Measurements from ENCODE around the gene APLP2. TPM values are rescaled to one million over a fixed set of nuclear protein-coding genes. Genes with fewer than 3 reads are reported as not detected.
A peak's percentile ranks its signal among the peaks of the same experiment; 100 is the strongest.
"Not testable (repeated sequence)": the region's sequence is repeated elsewhere in the genome, so short reads cannot be mapped to it uniquely, and the experiment has no call there.

Gene APLP2
- 106 TPM for total RNA-seq

DNA sequence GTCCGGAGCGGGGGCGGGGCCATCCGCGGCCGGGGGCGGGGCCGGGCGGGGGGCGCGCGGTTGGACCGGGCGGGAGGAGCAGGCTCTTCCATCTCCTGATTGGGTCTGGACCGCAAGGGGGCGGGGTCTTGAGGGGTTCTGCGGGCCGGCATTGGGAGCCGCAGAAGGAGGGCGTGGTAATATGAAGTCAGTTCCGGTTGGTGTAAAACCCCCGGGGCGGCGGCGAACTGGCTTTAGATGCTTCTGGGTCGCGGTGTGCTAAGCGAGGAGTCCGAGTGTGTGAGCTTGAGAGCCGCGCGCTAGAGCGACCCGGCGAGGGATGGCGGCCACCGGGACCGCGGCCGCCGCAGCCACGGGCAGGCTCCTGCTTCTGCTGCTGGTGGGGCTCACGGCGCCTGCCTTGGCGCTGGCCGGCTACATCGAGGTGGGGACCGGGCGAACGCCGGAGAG lies at the start of gene APLP2:
APLP2 (plus strand) TSS at position 236 of the 450 bp plus-strand sequence; CDS start at position 320, 84 bp downstream.
- no peaks in the 10 kb centered on the region for H3K36me3 ChIP-seq (ENCODE audit: control insufficient read depth in 3 of 3, insufficient read depth in 3 of 3, low read length in 3 of 3)
- peaks cover 13 to 22% (median 14%) of the 10 kb centered on the region in 3 donors for H3K4me1 ChIP-seq (ENCODE audit: control insufficient read depth in 3 of 3, insufficient read depth in 3 of 3, low read length in 3 of 3)
- H3K9me3 ChIP-seq (ENCODE audit: control insufficient read depth in 3 of 3, low read length in 3 of 3), result no peaks in the 10 kb centered on the region
- H3K27ac ChIP-seq (ENCODE audit: low read depth, low read length), result peak within 1 kb of the TSS; percentile 87
- peak within 1 kb of the TSS; percentile 82 to 88 (median 86) for H3K4me3 ChIP-seq (ENCODE audit: low read length in 3 of 3)
- H3K27me3 ChIP-seq (ENCODE audit: control insufficient read depth in 3 of 3, insufficient read depth in 3 of 3, low read length in 3 of 3), result no peaks in the 10 kb centered on the region
- H3K9ac ChIP-seq (ENCODE audit: low read depth in 1 of 3, low read length in 3 of 3), result peak within 1 kb of the TSS; percentile 83 to 94 (median 90)

DNA sequence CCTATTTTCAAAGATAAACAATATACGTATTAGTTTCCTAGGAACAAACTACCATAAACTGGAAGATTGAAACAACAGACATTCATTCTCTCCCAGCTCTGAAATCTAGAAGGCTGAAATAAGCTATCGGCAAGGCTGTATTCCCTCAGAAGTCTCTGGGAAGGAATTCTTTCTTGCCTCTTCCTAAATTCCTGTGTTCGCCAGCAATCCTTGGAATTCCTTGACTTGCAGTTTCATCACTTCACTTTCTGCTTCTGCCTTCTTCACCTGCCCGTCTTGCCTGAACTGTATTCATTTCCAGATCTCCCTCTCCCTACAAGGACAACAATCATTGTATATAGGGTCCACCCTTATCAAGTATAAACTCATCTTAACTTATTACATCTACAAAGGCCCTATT lies 49.4 kb upstream of the APLP2 start:
- Histone ChIP-seq H3K27me3 (ENCODE audit: control insufficient read depth in 3 of 3, insufficient read depth in 3 of 3, low read length in 3 of 3) (no peaks in the 10 kb centered on the region), H3K9me3 (ENCODE audit: control insufficient read depth in 3 of 3, low read length in 3 of 3) (no peaks in the 10 kb centered on the region), H3K4me1 (ENCODE audit: control insufficient read depth in 3 of 3, insufficient read depth in 3 of 3, low read length in 3 of 3) (no peaks in the 10 kb centered on the region), H3K4me3 (ENCODE audit: low read length in 3 of 3) (no peak overlapping the region), H3K36me3 (ENCODE audit: control insufficient read depth in 3 of 3, insufficient read depth in 3 of 3, low read length in 3 of 3) (no peaks in the 10 kb centered on the region), H3K27ac (ENCODE audit: low read depth, low read length) (no peak overlapping the region), H3K9ac (ENCODE audit: low read depth in 1 of 3, low read length in 3 of 3) (no peak overlapping the region)

DNA sequence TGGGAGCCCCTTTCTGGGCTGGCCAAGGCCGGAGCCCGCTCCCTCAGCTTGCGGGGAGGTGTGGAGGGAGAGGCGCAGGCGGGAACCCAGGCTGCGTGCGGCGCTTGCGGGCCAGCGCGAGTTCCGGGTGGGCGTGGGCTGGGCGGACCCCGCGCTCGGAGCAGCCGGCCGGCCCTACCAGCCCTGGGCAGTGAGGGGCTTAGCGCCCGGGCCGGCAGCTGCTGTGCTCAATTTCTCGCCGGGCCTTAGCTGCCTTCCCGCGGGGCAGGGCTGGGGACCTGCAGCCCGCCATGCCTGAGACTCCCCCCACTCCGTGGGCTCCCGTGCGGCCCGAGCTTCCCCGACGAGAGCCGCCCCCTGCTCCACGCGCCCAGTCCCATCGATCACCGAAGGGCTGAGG lies 48.1 kb upstream of the APLP2 start:
- not testable (repeated sequence) for H3K27me3 ChIP-seq (ENCODE audit: control insufficient read depth in 3 of 3, insufficient read depth in 3 of 3, low read length in 3 of 3); H3K27ac ChIP-seq (ENCODE audit: low read depth, low read length); H3K9me3 ChIP-seq (ENCODE audit: control insufficient read depth in 3 of 3, low read length in 3 of 3); H3K4me3 ChIP-seq (ENCODE audit: low read length in 3 of 3); H3K36me3 ChIP-seq (ENCODE audit: control insufficient read depth in 3 of 3, insufficient read depth in 3 of 3, low read length in 3 of 3); H3K9ac ChIP-seq (ENCODE audit: low read depth in 1 of 3, low read length in 3 of 3); H3K4me1 ChIP-seq (ENCODE audit: control insufficient read depth in 3 of 3, insufficient read depth in 3 of 3, low read length in 3 of 3)

DNA sequence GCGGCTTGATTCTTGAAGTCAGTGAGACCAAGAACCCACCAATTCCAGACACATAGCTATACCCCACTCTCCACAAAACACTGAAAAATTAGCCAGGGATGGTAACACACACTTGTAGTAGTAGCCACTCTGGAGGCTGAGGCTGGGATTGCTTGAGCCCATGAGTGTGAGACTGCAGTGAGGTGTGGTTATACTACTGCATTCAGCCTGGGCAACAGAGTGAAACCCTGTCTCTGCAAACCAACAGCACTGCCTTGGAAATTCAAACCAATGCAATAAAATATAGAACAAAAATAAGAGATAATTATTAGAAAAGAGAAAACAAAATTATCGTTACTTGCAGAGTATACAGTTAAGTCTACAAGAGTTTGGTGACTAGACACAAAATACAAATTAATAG lies 46.9 kb upstream of the APLP2 start:
- H3K4me3 ChIP-seq (ENCODE audit: low read length in 3 of 3), result no peak overlapping the region
- no peaks in the 10 kb centered on the region for H3K36me3 ChIP-seq (ENCODE audit: control insufficient read depth in 3 of 3, insufficient read depth in 3 of 3, low read length in 3 of 3)
- H3K27ac ChIP-seq (ENCODE audit: low read depth, low read length), result no peak overlapping the region
- H3K4me1 ChIP-seq (ENCODE audit: control insufficient read depth in 3 of 3, insufficient read depth in 3 of 3, low read length in 3 of 3), result no peaks in the 10 kb centered on the region
- no peaks in the 10 kb centered on the region for H3K27me3 ChIP-seq (ENCODE audit: control insufficient read depth in 3 of 3, insufficient read depth in 3 of 3, low read length in 3 of 3)
- no peaks in the 10 kb centered on the region for H3K9me3 ChIP-seq (ENCODE audit: control insufficient read depth in 3 of 3, low read length in 3 of 3)
- no peak overlapping the region for H3K9ac ChIP-seq (ENCODE audit: low read depth in 1 of 3, low read length in 3 of 3)

DNA sequence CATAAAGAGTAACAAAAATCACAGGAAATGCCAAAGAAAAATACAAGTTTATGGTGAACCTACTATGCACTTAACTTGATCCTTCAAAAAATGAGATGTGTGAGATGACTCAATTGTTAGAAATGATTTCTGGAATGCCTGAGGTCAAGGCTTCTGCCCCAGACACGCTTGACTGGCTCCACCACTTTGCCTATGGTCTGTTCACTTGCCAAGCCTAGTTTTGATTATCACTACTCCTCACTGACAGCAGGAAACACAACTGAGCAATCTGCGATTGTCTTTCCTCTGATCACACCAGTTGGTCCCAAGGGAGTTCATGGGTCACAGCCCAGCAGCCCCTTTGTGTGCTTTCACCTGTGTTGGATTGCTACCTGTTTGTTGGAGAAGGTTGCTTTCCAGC lies 46.5 kb upstream of the APLP2 start:
- Histone ChIP-seq H3K9ac (ENCODE audit: low read depth in 1 of 3, low read length in 3 of 3) (no peak overlapping the region), H3K27ac (ENCODE audit: low read depth, low read length) (no peak overlapping the region), H3K27me3 (ENCODE audit: control insufficient read depth in 3 of 3, insufficient read depth in 3 of 3, low read length in 3 of 3) (no peaks in the 10 kb centered on the region), H3K9me3 (ENCODE audit: control insufficient read depth in 3 of 3, low read length in 3 of 3) (no peaks in the 10 kb centered on the region), H3K4me1 (ENCODE audit: control insufficient read depth in 3 of 3, insufficient read depth in 3 of 3, low read length in 3 of 3) (no peaks in the 10 kb centered on the region), H3K4me3 (ENCODE audit: low read length in 3 of 3) (no peak overlapping the region), H3K36me3 (ENCODE audit: control insufficient read depth in 3 of 3, insufficient read depth in 3 of 3, low read length in 3 of 3) (no peaks in the 10 kb centered on the region)

DNA sequence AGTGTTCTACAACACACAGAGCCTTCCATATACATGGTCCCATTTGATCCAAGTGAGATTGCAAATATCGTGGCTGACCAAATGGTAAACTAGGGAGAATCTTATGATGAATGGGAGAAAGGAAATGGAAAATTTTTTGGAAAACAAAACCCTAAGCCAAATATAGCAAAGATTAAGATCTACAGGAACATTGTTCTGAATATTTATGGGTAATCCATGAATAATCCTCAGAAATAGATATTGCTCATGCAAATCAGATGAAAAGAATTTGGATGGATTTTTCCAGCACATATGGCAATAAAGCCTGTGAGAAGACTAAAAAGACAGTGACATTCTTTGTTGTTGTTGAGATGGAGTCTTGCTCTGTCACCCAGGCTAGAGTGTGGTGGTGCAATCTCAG lies 45.3 kb upstream of the APLP2 start:
- H3K9ac ChIP-seq (ENCODE audit: low read depth in 1 of 3, low read length in 3 of 3), result no peak overlapping the region
- H3K27me3 ChIP-seq (ENCODE audit: control insufficient read depth in 3 of 3, insufficient read depth in 3 of 3, low read length in 3 of 3), result no peaks in the 10 kb centered on the region
- H3K36me3 ChIP-seq (ENCODE audit: control insufficient read depth in 3 of 3, insufficient read depth in 3 of 3, low read length in 3 of 3), result no peaks in the 10 kb centered on the region
- no peaks in the 10 kb centered on the region for H3K4me1 ChIP-seq (ENCODE audit: control insufficient read depth in 3 of 3, insufficient read depth in 3 of 3, low read length in 3 of 3)
- no peaks in the 10 kb centered on the region for H3K9me3 ChIP-seq (ENCODE audit: control insufficient read depth in 3 of 3, low read length in 3 of 3)
- no peak overlapping the region for H3K4me3 ChIP-seq (ENCODE audit: low read length in 3 of 3)
- H3K27ac ChIP-seq (ENCODE audit: low read depth, low read length), result no peak overlapping the region

DNA sequence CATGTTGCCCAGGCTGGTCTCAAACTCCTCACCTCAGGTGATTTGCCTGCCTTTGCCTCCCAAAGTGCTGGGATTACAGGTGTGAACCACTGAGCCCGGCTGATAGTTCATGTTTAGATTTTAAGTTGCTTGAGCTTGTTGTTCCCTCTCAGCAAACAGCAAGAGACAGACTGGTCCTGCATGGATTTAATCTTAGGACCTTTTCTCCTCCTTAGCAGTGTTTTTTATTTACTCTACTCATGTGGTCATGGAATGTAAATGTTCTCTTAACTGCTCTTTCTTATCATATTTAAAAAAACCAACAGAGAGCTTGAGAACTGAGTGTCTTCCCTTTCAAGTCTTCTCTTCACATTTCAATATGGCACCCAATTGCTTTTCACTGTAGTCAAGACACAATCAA lies 44.3 kb upstream of the APLP2 start:
- Histone ChIP-seq H3K9me3 (ENCODE audit: control insufficient read depth in 3 of 3, low read length in 3 of 3) (no peaks in the 10 kb centered on the region), H3K27ac (ENCODE audit: low read depth, low read length) (no peak overlapping the region), H3K9ac (ENCODE audit: low read depth in 1 of 3, low read length in 3 of 3) (no peak overlapping the region), H3K36me3 (ENCODE audit: control insufficient read depth in 3 of 3, insufficient read depth in 3 of 3, low read length in 3 of 3) (no peaks in the 10 kb centered on the region), H3K4me3 (ENCODE audit: low read length in 3 of 3) (no peak overlapping the region), H3K4me1 (ENCODE audit: control insufficient read depth in 3 of 3, insufficient read depth in 3 of 3, low read length in 3 of 3) (no peaks in the 10 kb centered on the region), H3K27me3 (ENCODE audit: control insufficient read depth in 3 of 3, insufficient read depth in 3 of 3, low read length in 3 of 3) (no peaks in the 10 kb centered on the region)

DNA sequence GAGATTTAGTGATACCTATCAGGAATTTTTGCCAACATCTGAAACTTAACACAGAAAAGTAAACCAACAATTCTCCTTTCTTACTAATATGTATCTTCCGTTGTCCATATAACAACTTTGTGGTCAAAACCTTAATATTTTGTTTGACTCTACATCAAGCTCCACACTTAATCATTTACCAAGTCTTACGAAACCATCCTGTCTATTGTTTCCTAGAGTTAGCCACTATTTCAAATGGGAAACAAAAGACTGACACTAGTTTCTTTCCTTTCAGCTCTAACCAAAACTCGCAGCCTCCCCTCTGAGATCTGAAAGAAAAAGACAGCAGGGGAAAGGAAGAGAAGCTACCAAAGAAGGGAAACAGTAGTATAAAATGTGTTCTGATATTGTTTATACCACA lies 40.6 kb upstream of the APLP2 start:
- Histone ChIP-seq H3K9me3 (ENCODE audit: control insufficient read depth in 3 of 3, low read length in 3 of 3) (no peaks in the 10 kb centered on the region), H3K4me3 (ENCODE audit: low read length in 3 of 3) (no peak overlapping the region), H3K36me3 (ENCODE audit: control insufficient read depth in 3 of 3, insufficient read depth in 3 of 3, low read length in 3 of 3) (no peaks in the 10 kb centered on the region), H3K9ac (ENCODE audit: low read depth in 1 of 3, low read length in 3 of 3) (no peak overlapping the region), H3K27me3 (ENCODE audit: control insufficient read depth in 3 of 3, insufficient read depth in 3 of 3, low read length in 3 of 3) (no peaks in the 10 kb centered on the region), H3K4me1 (ENCODE audit: control insufficient read depth in 3 of 3, insufficient read depth in 3 of 3, low read length in 3 of 3) (no peaks in the 10 kb centered on the region), H3K27ac (ENCODE audit: low read depth, low read length) (no peak overlapping the region)

DNA sequence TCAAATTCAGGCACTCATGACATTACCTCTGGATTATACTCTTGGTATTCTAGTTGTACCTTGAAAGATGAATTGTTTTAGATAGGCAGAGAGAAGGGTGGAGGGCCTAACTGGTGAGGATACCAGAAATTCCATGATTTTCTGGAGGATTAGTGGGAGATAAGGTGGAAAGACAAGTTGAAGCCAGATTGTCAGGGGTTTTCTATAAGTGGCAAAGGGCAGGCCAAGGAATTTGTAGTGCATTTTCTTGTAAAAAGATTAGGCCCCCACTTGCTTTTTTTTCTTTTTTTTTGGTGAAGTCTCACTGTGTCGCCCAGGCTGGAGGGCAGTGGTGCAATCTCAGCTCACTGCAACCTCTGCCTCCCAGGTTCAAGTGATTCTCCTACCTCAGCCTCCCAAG lies 38.6 kb upstream of the APLP2 start:
- H3K27me3 ChIP-seq (ENCODE audit: control insufficient read depth in 3 of 3, insufficient read depth in 3 of 3, low read length in 3 of 3), result no peaks in the 10 kb centered on the region
- no peak overlapping the region for H3K9ac ChIP-seq (ENCODE audit: low read depth in 1 of 3, low read length in 3 of 3)
- no peaks in the 10 kb centered on the region for H3K4me1 ChIP-seq (ENCODE audit: control insufficient read depth in 3 of 3, insufficient read depth in 3 of 3, low read length in 3 of 3)
- no peak overlapping the region for H3K27ac ChIP-seq (ENCODE audit: low read depth, low read length)
- H3K9me3 ChIP-seq (ENCODE audit: control insufficient read depth in 3 of 3, low read length in 3 of 3), result no peaks in the 10 kb centered on the region
- H3K36me3 ChIP-seq (ENCODE audit: control insufficient read depth in 3 of 3, insufficient read depth in 3 of 3, low read length in 3 of 3), result no peaks in the 10 kb centered on the region
- no peak overlapping the region for H3K4me3 ChIP-seq (ENCODE audit: low read length in 3 of 3)

DNA sequence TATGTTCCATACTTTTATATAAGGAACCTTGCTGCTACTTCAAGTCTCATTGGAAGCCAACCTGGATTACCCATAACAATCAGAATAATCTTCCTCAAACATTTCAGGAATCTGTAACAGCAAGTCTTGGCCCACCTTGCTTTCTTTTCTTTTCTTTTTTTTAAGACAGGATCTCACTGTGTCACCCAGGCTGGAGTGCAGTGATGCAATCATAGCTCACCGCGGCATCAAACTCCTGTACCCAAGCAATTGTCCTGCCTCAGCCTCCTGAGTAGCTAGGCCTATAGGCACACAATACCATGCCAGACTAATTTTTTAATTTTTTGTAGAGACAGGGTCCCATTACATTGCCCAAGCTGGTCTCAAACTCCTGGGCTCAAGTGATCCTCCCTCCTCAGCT lies 37.7 kb upstream of the APLP2 start:
- Histone ChIP-seq H3K4me3 (ENCODE audit: low read length in 3 of 3) (no peak overlapping the region), H3K4me1 (ENCODE audit: control insufficient read depth in 3 of 3, insufficient read depth in 3 of 3, low read length in 3 of 3) (no peaks in the 10 kb centered on the region), H3K9ac (ENCODE audit: low read depth in 1 of 3, low read length in 3 of 3) (no peak overlapping the region), H3K36me3 (ENCODE audit: control insufficient read depth in 3 of 3, insufficient read depth in 3 of 3, low read length in 3 of 3) (no peaks in the 10 kb centered on the region), H3K9me3 (ENCODE audit: control insufficient read depth in 3 of 3, low read length in 3 of 3) (no peaks in the 10 kb centered on the region), H3K27ac (ENCODE audit: low read depth, low read length) (no peak overlapping the region), H3K27me3 (ENCODE audit: control insufficient read depth in 3 of 3, insufficient read depth in 3 of 3, low read length in 3 of 3) (no peaks in the 10 kb centered on the region)

DNA sequence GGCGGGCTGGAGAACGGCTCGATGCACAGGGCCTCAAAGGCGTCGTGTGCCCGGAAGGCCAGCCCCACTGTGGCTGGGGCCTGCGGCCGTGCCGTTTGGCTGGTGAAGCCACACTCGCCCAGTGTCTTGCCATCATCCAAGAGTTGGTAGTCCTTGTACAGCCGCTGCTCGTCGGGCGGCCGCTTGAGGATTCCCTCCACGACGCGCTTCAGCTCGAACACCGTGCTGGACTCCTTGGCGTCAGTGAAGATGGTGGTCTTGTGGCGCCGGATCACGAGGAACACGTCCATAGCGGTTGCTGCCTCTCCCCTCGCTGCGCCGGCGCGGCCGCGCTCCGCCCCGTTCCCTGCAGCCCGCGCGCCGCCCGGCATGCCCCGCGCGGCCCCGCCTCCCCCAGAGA lies 36.8 kb upstream of the APLP2 start:
- H3K4me1 ChIP-seq (ENCODE audit: control insufficient read depth in 3 of 3, insufficient read depth in 3 of 3, low read length in 3 of 3), result no peaks in the 10 kb centered on the region
- H3K36me3 ChIP-seq (ENCODE audit: control insufficient read depth in 3 of 3, insufficient read depth in 3 of 3, low read length in 3 of 3), result no peaks in the 10 kb centered on the region
- H3K4me3 ChIP-seq (ENCODE audit: low read length in 3 of 3), result no peak overlapping the region
- no peaks in the 10 kb centered on the region for H3K9me3 ChIP-seq (ENCODE audit: control insufficient read depth in 3 of 3, low read length in 3 of 3)
- H3K27me3 ChIP-seq (ENCODE audit: control insufficient read depth in 3 of 3, insufficient read depth in 3 of 3, low read length in 3 of 3), result no peaks in the 10 kb centered on the region
- no peak overlapping the region for H3K9ac ChIP-seq (ENCODE audit: low read depth in 1 of 3, low read length in 3 of 3)
- no peak overlapping the region for H3K27ac ChIP-seq (ENCODE audit: low read depth, low read length)

Data from skeletal muscle tissue (tissue), 4 donors.